ENCODE measurements around the gene MED26.
A peak's percentile ranks its signal among the peaks of the same experiment; 100 is the strongest.
"Not testable (repeated sequence)": the region's sequence is repeated elsewhere in the genome, so short reads cannot be mapped to it uniquely, and the experiment has no call there.

MED26 gene, protein sequence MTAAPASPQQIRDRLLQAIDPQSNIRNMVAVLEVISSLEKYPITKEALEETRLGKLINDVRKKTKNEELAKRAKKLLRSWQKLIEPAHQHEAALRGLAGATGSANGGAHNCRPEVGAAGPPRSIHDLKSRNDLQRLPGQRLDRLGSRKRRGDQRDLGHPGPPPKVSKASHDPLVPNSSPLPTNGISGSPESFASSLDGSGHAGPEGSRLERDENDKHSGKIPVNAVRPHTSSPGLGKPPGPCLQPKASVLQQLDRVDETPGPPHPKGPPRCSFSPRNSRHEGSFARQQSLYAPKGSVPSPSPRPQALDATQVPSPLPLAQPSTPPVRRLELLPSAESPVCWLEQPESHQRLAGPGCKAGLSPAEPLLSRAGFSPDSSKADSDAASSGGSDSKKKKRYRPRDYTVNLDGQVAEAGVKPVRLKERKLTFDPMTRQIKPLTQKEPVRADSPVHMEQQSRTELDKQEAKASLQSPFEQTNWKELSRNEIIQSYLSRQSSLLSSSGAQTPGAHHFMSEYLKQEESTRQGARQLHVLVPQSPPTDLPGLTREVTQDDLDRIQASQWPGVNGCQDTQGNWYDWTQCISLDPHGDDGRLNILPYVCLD

DNA sequence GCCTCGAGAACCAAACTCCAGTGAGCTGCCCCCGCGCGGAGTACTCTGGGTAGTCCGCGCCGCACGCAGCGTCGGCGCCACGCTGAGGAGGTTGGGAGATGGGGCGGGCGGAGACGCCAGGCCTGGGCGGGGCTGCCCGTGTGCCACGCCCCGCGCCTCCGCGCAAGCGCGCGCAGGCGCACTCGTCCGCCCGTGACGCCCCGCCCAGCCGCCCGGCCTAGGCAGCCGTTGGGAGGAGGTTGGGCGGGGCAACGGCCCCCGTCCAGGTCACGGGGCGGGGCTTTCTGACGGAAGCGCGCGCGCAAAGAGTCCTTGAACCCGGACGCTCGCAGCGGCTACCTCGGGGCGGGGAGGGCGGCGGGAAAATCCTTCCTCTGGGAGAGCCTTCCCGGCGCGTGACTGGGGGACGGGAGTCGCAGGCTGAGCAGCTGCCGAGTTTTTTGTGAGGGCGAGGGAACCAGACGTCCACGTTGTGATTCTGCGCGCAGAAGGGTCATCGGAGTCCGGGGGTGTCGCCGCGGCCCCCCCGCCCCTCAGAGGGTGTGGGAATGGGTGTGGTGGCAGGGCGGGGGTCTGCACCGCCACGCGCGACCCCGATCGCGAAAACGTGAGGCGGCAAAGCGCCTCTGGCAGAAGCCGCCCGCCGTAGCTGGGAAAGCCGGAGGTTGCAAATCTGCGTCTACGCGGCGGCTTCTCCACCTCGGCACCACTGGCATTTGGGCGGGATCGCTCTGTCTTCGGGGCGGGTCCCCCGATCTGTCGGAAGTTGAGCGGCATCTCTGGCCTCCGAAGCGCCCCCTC lies at the start of gene MED26:
MED26 (minus strand) TSS at position 22 of the 801 bp plus-strand sequence. CDS start 261 bp downstream, outside the sequence.
- peak; percentile 99 for DNase-seq

DNA sequence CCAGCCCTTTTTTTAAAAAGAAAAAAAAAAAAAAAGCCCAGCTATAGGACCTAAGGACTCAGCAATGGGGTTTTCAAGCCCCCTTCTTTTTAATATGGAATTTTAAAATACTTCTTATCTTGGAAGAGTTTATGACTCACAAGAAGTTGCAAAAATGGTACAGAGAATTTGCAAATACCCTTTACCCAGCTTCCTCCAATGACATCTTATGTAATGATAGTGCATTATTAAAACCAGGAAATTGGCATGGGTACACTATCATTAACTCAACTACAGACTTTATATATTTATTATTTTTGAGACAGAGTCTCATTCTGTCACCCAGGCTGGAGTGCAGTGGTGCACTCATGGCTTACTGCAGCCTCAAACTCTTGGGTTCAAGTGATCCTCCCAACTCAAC lies 49.1 kb upstream of the MED26 start:
- DNase-seq = peak; percentile 29

DNA sequence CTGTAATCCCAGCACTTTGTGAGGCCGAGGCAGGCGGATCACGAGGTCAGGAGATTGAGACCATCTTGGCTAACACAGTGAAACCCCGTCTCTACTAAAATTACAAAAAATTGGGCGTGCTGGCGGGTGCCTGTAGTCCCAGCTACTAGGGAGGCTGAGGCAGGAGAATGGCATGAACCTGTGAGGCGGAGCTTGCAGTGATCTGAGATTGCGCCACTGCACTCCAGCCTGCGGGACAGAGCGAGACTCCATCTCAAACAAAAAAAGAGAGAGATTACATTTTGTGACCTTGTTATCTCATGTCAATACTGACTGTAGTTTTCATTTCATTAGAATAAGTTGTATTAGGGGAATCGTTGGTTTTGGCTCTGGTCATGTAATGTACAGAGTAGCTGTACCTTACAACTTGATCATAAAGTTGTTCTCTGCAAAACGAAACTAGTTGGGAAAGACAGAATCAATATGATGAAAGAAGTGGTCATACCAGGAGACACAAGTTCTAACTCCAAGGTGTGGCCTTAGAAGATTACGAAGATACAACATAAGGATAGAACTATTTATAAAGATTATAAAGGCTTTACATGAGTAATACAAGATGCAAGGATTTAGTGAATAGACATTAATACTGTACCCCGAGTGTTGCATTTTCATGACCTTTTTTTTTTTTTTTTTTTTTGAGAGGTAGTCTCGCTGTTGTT lies 48.2 kb upstream of the MED26 start:
- DNase-seq = peak; percentile 17

DNA sequence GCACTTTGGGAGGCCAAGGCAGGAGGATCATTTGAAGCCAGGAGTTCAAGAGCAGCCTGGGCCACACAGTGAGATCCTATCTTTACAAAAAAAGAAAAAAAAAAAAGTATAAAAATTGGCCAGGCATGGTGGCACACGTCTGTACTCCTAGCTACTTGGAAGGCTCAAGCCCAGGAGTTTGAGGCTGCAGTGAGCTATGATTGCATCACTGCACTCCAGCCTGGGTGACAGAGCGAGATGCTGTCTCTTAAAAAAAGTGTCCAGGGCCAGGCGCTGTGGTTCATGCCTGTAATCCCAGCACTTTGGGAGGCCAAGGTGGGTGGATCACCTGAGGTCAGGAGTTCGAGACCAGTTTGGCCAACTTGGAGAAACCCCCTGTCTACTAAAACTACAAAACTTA lies 45.8 kb upstream of the MED26 start:
- DNase-seq = not testable (repeated sequence)

DNA sequence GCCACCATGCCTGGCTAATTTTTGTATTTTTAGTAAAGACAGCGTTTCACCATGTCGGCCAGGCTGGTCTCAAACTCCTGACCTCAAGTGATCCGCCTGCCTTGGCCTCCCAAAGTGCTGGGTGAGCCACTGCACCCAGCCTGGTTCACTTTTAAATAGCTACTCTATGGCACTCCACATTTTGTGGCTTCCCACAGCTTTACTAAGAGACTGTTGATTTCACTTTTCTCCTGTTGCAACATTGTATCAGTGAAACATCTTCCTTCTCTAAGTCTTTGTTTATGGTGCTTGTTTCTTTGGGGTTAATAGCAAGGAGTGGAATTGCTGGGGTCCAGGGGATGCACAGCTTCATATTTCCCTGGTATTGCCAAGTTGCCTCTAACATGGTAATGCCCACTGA lies 45.2 kb upstream of the MED26 start:
- DNase-seq = no peak

DNA sequence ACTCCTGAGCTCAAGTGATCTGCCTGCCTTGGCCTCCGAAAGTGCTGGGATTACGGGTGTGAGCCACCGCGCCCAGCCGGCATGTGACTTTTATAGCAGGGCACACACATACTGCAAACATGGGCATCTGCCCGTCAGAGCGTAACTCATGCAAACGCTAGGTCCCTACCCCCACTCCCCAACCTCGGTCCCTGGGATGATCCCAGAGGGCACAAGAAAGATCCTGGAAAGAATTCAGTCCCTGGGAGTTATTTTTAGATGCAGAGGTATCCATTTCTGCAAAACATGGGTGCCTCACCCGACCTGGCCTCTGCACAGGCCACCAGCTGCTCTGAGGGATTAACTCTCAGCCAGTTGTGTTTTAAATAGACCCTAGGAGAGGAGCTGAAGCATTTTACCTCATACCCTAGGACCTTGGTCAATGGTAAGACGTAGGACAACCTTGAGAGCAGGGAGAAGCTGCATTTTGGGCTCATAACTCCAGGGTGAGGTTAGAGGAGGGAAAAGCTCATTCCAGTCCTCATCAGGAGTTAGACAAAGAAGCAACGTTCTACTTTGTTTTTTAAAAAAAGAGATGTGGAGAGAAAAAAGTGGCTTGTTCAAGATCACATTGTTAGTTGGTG lies 43.8 kb upstream of the MED26 start:
- no peak for DNase-seq

DNA sequence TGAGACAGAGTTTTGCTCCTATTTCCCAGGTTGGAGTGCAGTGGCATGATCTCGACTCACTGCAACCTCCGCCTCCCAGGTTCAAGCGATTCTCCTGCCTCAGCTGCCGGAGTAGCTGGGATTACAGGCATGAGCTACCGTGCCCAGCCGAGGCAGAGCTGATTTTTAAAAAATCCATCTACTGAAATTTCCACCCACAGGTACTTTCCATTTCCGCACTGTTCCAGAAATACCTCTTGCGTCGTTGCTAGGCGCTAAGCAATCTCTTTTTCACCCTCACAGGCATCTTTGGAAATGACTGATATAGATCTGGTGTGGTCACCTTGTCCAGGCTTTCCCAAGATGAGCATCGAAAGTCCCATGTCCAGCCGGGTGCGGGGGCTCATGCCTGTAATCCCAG lies 42.3 kb upstream of the MED26 start:
- DNase-seq = no peak

DNA sequence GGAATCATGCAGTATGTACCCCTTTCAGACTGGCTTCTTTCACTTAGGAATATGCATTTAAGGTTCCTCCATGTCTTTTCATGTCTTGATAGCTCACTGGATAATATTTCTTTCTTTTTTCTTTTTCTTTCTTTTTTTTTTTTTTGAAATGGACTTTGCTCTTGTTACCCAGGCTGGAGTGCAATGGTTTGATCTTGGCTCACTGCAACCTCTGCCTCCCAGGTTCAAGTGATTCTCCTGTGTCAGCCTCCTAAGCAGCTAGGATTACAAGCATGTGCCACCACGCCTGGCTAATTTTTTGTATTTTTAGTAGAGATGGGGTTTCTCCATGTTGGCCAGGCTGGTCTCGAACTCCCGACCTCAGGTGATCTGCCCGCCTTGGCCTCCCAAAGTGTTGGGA lies 40.7 kb upstream of the MED26 start:
- not testable (repeated sequence) for DNase-seq

DNA sequence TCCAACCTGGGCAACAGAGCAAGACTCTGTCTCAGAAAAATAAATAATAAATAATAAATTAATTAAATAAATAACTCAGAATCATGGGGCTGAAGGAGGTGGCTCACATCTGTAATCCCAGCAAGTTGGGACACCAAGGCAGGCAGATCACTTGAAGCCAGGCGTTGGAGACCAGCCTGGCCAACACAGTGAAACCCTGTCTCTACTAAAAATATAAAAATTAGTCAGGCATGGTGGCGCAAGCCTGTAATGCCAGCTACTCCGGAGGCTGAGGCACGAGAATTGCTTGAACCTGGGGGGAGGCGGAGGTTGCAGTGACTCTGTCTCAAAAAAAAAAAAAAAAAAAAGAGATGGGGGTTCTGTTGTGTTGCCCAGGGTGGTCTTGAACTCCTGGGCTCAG lies 40.2 kb upstream of the MED26 start:
- no peak for DNase-seq

DNA sequence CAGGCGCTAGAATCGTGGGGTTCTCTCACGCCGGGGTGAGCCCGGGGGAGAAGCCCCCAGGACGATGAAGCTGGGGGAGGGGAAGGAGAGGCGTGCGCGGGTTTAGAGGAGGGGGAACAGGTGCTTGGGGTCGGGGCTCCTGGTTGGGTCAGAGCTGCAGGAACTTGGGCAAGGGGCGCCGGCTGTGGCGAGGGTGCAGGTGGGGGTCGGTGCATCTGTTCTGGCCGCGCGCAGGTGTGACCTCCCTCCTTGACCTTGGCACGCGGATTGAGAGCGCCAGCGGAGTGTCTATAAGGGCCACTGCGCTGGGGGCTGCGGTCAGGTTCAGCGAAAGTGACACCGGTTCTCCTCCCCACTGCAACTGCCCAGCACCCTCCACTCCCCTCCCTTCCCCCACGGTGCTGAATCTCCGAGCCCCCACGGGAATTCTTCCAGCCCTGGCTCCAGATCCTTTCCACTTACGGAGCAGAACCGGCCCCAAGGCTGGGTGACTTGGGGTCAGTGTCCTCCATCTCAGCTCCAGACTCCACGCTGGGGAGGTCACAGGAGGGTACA lies 33.6 kb upstream of the MED26 start:
- DNase-seq = no peak

DNA sequence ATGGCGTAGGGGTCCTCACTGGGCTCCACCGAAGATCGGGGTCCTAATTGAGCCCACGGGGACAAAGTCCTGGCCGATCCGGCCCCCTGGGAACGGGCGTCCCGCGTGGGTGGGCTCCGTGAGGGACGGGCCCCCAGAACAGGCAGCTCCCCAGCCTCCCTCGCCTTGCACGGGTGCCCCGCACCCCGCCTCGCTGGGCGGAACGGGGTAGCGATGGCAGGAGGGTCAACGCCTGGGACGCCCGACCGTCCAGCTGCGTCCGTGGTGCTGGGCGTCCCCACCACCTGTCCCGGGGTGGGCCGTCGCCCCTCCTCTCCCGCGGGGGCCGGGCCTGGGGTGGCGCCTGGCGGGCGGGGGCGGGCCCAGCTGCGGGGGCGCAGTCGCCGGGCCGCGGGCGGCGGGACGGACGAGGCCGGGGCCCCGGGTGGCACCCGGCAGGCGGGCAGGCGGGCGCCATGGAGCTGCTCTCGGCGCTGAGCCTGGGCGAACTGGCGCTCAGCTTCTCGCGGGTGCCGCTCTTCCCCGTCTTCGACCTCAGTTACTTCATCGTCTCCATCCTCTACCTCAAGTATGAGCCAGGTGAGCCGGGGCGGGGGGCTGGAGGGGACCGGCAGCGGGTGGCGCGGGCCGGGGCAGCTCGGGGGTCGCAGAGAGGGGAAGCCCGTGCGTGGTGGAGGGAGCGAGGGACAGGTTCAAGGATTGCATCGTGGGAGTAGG lies 32.9 kb upstream of the MED26 start, which contains the start of gene TMEM38A:
TMEM38A (plus strand) TSS at position 377 of the 717 bp plus-strand sequence; CDS start at position 456, 79 bp downstream.
- DNase-seq = peak; percentile 29

DNA sequence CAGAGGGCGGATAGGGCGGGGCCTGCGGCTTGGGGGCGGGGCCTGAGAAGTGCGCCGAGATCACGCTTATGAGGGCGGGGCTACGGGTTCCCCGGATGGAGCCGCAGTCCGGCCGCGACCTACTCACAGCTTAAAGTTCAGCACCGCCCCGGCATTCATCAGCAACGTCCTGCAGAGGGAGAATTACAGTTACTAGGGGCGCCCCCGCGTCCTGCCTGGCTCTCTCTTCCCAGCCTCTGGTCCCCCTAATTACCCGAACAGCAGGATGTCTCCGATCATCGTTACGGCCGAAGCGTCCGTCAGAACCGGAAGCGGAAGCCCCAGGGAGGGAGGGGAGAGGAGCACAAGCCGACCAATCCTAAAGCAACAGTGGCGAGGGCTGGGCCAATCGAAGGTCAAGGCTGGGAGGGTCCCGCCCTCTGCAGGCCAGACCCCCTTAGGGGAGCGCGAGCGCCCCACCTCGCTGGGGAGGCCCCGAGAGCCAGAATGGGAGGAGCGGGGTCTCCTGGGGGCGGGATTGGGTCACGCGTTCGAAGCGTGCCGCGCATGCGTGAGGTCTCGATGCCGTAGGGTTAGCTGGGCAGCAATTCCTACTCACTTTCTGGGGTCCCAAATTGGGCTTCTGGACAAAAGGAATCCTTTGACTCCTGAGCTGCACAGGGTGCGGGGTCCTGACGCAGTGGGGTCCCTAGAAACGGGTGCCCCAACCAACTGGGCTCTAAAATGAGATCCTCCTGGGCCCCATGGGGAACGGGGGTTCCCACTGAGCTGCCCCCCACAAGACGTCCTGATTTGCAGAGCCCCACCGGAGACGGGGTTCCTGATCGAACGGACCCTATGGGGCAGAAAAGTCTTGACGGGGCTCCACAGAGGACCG lies 32.1 kb upstream of the MED26 start, which contains the start of gene SMIM7:
SMIM7 (minus strand) TSS at position 313 of the 877 bp plus-strand sequence; CDS start at position 279, 34 bp downstream.
- DNase-seq = peak; percentile 99

DNA sequence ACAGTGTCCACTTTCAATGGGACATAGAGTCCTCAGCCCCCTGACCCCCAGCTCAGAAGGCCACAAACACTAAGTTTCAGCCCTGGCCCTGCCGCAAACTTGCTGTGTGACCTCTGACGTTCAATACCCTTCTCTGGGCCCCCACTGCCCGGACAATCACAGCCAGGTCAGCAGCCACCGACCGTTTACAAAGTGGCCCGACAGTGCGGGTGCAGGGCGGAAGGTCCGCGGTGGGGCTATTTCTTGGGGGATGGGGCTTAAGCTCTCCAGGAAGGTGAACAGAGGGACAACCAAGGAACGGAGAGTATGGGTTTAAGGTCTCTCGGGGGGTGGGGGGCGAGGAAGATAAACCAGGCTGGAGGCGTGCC lies 31.4 kb upstream of the MED26 start:
- no peak for DNase-seq

DNA sequence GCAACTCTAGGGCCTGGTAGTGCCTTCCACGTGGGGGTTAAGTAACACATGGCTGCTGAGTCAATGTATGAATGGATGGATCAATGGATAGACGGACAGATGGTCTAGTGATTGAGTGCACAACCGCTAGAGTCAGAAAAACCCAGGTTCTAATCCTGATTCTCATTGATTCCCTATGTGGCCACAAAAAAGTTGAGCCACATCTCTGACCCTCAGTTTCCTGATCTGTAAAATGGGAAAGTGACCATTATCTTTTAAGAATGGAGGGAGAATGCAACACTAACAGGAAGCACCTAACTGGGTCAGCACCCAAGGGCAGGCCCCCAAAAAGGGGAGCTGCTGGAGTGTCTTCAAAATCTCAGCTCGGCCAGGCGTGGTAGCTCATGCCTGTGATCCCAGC lies 29.4 kb upstream of the MED26 start:
- no peak for DNase-seq

DNA sequence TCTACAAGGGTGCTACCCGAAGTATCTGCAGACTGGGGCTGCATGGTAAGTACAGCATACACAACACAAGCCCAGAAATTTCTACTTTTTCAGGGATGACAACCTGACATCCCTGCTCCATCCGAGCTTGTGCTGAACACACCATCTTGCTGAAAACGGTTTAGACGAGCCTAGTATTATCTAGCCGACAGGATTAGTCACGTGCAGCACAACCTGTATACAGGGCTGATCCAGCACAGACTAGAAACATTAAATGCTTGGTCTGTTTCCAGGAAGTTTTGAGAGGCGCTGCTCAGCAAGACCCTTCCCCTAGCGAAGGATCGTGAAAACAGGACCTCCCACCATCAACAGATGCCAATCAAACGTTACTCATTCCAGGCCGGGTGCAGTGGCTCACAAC lies 27.7 kb upstream of the MED26 start:
- no peak for DNase-seq

DNA sequence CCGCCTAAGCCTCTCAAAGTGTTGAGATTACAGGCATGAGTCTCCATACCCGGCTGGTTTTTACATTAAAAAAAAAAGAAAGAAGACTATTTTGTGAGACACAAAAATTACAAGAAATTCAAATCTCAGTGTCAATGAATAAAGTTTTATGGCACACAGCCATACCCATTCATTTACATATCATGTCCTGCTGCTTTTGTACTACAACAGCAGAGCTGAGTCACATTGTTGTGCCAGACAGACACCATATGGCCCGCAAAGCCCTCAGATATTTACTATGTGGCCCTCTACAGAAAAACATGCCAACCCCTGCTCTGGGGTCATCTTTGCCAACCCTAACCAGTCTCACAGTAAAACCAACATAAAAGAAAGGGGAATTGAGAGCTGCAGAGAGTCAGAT lies 26.6 kb upstream of the MED26 start:
- no peak for DNase-seq

DNA sequence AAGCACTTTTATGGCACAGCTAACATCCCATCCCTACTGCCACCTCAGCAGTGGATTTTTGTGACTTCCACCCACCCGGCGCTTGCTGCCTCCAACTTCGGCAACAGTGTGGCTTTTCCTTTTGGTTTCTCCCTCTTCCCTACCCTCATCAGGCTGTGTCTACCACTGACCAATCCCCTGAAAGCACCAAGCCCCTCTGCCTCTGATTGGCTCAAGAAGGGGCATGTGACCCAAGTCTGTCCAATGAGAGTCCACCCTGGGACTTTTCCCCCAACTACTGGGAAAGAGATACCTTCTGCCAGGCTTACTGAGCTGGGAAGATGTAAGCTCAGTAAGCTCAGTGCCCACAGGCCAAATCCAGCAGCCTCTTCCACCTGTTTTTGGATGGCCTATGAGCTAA lies 26.1 kb upstream of the MED26 start:
- DNase-seq = peak; percentile 51

DNA sequence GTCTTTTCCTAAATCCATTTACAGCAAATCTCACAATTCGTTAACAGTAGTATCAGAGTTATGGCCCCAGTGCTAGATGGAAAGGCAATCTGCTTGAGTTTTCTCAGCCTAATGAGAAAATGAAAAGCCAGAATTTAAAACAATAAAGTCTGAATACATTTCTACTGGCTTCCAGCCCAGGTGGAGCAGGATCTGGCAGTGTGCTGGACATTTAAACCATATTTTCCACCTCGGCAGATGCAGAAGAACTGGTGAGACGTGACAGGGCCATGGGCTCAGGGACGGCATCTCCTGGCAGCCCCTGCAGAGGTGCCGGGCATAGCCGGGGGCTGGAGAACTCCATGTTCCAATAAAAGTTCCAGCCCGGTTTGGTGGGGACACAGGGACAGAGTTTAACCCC lies 24.9 kb upstream of the MED26 start:
- no peak for DNase-seq

DNA sequence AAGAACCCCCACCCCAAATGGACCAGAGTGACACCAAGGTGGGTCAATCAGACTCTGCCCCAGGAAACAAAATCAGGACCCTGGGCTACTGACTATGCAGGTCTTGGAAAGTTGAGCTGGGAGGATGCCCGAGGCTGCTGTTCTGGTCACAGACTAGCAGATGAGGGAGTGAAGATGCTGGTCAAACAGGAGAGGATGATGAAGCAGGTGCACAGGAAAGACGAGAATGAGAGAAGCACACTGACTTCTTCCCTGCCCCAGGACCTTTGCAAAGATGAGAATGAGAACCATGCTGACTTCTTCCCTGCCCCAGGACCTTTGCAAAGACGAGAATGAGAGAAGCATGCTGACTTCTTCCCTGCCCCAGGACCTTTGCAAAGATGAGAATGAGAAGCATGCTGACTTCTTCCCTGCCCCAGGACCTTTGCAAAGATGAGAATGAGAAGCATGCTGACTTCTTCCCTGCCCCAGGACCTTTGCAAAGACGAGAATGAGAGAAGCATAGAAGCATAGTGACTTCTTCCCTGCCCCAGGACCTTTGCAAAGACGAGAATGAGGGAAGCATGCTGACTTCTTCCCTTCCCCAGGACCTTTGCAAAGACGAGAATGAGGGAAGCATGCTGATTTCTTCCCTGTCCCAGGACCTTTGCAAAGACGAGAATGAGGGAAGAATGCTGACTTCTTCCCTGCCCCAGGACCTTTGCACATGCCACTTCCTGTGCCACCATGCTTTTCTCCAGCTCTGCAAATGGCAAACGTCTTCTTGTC lies 23.6 kb upstream of the MED26 start:
- not testable (repeated sequence) for DNase-seq

DNA sequence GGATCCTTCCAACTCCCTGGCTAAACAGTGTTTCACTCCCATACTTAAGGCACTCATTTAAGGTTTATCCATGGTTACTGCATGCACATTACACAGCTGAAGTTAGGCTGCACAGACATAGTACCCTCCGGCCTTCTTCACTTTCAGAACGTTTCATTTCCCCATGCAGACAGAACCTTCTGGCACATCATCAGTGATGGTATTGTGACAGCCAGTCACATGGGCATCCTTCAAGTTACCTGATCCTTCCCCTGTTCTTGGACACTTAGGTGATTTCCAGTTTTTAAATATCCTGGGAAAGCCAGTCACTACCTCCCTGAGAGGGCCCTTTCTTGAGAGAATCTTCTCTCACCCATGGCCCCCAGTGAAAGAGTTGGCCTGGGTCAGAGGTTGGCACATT lies 22.8 kb upstream of the MED26 start:
- DNase-seq = no peak

Measured in suppressor macrophage treated with lipopolysaccharide for 4 hours (primary cell).